NCI-H2107 treated with DMSO at 0.1 percent for 48 hours (cell line): ENCODE results near the gene DCLK1.

Experiments
- DNase-seq: peaks from one replicate; lab custom pipeline; 2025; ENCODE audit not compliant: unreplicated experiment; lab: John Stamatoyannopoulos, UW

DCLK1 gene

DNA sequence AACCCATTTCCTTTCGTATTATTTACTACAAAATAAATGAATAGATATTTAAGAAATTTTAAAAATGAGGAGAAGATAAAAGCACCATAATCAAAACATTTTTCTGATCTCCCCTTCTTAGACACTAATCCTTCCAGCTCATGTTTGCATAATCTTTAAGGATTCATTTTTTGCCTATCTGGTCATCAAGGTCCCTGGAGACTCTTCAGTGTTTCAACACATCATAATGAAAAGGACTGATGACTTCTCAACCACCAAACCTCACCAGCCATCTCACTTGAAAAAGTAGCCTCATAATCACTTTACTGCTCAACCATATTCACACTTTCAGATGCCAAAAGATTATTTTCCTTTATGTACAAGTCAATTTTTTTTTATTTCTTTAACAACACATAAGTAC, 80.1 kb downstream of the DCLK1 start:
- DNase-seq, result no peak

DNA sequence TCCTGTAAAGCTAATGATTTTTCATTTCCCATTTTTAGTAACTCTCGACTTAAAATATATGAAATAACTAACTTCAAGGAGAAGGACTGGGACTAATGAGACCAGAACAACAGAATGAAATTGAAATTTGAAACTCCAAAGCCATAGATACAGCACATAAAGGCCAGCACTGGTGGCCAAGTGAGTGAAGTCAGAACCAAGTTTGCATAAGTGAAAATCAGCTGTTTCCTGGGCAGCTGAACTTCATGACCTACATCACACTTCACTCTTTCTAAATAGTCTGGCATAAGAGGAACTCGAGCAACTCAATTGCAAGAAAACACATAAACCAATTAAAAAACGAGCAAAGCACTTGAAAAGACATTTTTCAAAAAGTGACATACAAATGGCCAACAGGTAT, 84.5 kb downstream of the DCLK1 start:
- DNase-seq, result no peak

DNA sequence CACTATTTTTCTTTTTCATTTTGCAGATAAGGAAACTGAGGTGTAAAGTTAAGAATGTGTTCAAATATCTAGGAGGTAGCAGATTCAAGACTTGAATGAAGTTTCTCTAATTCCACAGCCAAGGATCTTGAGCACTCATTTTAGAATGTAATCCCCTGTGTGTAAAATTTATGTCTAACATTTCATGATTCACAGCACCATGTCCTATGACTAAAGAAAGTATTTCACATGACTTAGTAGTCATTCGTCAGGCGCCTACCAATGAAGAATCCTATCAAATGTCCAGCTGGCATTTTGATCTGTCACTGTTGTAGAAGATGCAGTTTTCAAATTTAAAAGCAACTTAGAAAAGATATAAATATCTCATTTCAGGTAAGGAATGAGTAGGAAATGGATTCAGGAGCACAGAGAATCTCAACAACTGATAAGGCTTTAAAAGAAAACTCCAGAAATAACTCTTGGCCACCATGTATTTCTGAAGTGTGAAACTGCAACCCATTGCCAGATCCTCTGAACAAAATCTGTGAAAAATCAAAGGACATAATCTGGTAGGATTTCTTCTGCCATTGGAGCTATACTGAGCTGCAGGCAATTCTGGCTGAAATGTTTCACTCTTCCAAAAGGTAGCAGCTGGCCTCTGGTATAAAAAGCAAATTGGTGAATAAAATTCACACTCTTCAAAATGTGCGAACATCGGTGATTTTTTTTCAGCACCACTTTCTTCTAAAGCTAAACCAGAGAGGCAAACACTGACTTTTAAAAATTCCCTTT, 92.2 kb downstream of the DCLK1 start:
- no peak for DNase-seq

DNA sequence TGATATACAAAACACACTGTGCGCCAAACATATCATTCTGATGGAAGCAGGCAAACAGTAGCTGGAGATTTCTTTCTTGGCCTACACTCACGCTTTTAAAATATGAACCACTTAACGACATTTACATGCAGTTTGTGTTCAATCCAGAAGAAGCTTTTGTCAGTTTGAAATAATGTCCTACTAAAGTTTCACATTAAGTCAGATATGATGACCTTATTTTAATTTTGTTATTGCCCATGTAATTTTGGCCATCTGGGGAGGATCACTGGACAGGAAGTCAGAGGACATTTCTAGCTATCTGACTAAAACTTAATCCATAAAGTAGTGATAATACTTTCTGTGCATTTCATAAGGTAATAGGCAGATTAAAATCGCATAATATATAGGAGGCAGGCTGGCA, 98.1 kb downstream of the DCLK1 start:
- no peak for DNase-seq

DNA sequence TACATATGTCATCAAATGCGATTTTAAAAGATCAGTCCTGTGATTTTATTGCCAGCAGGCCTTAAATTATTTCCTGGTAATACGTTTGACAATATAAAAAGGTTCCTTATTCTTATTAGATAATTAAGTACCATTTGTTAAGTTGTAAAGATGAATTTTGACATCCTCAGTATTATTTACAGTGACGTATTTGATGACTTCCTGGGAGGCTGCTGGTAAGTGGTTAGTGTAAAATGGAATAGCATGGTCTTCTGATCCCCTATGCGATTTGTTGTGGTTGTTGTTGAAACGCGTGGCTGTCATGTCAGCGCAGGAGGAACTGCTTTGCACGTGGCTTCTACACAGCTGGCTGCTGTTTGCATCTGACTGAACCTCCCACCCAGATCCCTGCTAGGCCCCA, 99.7 kb downstream of the DCLK1 start:
- DNase-seq, result no peak

DNA sequence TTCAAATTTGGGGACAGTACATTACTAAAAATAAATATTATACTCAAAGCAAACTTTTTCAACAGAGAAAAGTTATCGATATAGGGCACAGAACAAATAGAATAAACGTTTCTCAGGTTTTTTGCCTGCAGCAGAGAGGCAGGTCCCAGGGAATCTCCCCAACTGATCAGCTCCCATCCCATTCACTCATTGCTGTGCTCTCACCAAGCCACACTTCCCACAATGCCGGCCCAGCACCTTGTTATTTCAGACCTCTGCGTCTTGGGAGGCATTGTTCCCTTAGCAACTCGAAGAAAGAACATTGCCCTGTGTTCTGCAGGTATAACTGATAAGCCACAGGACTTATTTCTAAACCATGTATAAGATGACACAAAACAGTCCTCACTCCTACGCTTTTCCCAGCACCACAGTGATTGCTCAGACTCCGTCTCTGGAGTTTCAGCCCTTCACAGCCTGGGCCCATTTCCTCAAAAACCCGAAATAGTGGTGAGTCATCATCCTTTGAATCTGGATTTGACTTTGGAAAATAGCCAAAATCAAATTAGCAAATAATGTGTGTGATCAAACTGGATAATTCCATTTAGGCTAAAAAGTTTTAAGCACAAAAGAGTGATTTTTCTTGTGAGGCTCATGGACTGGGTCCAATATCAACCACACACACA, 100.4 kb downstream of the DCLK1 start:
- DNase-seq, result no peak

DNA sequence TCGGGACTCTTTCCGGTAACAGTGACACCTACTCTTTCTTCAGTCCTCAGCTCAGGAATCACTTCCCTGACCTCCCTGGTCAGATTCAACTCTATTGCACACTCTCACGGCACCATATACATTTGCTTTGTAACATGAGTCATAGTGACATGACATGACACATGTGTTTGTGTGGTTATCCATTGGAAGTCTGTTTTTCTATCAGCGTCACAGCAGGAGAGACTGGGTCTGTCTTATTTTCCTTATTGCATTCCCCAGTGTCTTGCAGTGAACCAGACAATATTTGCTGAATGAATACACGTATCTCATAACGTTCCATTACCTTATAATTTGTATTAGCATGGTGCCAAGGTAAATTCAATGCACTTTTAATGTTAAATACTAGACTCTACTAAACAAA, 102.0 kb downstream of the DCLK1 start:
- no peak for DNase-seq

DNA sequence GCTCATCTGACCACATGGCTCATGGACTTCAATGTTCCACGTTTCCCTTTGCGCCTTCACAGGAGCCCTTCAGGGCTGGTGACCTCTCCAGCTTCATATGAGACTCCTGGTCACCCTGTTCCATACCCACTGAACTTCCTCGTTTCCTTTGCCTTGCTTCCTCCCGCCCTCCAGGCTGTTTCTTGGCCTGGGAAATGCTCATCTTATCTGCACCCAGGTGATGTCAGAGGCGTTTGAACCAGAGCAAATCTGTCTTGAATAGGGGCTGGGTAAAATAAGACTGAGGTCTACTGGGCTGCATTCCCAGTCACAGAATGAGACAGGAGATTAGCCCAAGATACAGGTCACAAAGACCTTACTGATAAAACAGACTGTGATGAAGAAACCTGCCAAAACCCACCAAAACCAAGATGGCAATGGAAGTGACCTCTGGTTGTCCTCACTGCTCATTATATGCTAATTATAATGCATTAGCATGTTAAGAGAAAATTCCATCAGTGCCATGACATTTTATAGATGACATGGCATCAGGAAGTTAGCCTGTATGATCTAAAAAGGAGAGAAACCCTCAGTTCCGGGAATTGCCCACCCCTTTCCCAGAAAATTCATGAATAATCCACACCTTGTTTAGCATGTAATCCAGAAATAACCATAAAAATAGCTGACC, 102.7 kb downstream of the DCLK1 start:
- no peak for DNase-seq

DNA sequence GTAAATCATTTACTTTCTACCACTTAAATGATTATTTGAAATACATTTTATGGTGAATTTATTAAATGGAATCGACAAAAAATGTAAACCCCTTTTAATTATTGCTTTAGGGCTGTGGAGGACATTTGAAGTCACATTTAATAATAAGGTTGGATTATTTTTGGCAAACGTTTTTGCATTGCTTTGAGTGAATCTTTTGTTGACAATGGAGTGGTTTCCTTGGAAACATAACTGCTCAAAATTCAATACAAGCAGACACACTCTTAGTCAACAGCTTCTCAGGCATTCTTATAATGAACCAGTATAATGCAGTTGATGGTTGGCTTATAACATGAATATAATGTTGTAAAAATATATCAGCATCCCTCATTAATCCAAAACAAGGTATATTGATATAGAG, 104.7 kb downstream of the DCLK1 start:
- DNase-seq, result no peak

DNA sequence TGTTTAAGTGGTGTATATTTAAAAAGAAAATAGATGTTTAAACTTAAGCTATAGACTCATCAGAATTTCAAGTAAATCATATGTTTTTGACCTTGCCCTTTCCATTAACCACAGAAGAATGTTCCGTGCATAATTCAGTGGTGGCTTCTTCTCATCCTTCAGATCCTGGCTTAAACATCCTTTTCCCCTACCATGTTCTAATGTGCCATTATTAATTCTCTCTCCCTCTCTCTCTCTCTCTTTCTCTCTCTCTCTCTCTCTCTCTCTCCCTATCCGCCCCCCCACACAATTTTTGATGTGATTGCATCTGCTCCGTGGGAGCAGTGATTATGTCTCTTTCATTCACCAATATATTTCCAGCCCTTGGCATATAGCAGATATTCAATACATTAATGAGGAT, 116.4 kb downstream of the DCLK1 start:
- no peak for DNase-seq

DNA sequence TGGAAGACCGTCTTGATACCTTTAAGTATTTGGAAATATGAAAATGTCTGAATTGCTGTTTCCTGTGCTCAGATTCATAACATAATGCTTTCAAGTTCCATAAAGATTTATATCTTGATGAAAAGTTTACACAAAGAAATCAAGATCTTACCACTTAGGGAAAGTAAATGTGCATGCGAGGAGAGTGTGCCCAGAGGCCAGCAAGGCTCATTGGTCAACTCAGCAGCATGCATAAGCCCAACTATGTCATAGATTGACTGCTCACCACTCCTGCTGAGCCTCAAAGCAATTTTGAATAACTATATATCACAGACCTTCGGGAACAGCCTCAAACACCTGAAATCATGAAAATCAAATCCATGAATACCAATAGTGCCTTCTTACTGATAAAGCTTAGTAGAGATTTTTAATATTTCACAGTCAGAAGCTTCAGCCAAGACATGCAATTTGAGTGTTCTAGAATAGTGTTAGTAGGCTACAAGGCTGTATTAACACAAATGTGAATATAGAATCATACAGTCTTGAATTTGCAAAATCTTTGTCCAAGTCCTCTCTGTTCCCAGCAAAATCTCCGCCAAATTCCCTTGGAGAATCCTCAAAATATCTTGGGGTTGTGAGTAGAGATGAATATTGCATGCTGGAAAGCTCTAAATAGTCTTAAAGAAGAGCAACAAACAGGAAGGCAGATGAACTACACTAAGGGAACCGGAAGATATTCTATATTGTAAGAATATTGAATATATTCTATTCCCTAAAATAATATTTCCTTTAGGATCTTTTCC, 124.1 kb downstream of the DCLK1 start:
- DNase-seq, result no peak

DNA sequence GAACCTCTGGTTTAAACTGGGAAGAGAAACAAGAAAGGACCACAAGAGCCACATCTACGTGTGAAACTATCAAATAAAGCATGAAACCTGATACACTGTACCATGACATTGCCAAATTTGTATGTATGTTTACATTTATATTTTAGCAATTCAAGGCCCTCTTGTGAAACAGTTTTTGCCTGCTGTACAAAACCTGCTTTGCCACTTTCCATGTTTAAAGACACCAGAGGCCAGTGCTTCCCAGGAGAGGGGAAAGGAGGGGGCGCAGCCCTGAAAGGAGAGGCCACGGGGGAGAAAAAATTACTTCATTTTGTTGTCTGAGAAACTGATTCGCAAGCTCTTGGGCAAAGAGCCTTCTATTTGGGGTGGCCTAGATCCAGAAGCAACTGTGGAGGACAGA, 124.8 kb downstream of the DCLK1 start:
- DNase-seq, result no peak

DNA sequence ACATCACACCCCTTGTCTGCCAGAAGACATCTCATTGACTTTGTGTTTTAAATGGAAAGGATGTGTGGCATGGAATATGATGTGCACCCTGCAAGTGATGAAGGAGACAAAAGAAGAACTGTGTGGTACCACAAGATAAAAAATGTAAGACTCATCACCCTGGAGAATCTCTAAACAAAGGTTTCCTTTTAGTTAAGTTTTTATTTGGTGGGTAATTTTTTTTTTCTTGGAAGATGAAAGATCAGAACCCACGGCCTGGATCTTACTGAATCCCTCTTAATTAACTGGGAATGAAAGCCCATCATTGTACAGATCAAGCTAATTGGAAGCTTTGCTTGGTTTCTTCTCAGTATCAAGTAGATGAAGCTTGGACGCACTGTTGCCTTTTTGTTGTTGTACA, 129.6 kb downstream of the DCLK1 start:
- DNase-seq, result no peak

DNA sequence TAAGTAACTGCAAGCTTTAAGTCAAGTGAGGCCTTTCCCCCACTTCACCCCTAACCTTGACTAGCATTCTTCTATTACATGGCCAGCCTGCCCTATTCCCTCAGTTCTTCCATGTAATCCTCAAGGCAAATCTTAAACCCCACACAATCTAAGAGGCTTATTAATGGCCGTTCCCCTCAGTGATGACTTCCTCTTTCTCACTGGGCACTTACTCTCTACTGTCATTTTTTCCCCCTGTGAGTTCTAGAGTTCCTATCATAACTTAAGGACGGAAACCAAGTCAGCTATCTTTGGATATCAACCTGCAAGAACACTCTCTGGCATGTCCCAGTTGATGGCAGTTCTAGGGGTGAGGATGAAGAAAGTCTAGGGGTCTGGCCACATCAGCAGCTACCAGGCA, 131.2 kb downstream of the DCLK1 start:
- DNase-seq, result no peak

DNA sequence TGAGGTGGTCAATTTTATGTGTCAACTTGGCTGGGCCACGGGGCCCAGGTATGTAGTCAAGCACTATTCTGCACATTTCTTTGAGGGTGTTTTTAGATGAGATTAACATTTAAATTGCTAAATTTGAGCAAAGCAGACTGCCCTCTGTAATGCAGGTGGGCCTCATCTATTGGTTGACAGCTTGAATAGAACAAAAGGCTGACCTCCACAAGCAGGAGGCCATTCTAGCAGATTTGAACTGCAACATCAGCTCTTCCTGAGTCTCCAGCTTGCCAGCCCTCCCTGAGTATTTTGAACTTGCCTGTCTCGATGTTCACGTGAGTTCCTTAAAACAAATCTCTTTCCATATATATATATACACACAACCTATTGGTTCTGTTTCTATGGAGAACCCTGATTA, 134.8 kb downstream of the DCLK1 start:
- DNase-seq, result no peak

DNA sequence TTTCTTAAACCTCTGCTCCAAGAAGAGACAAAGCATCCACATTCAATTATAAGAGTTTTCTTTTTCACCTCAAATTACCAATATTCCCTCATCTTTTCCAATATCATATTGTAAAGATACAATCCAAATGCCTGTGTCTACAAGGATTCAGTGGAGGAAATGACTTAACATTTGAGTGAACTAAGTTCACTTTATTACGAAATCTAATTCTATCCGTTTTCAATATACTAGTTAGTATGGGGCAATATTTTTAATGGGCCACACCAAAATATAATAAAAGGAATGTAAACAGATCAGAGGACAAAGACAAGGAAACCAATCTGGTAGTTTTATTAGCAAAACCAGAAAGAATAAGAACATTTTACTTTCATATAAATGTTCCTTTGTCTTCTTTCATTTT, 136.0 kb downstream of the DCLK1 start:
- no peak for DNase-seq

DNA sequence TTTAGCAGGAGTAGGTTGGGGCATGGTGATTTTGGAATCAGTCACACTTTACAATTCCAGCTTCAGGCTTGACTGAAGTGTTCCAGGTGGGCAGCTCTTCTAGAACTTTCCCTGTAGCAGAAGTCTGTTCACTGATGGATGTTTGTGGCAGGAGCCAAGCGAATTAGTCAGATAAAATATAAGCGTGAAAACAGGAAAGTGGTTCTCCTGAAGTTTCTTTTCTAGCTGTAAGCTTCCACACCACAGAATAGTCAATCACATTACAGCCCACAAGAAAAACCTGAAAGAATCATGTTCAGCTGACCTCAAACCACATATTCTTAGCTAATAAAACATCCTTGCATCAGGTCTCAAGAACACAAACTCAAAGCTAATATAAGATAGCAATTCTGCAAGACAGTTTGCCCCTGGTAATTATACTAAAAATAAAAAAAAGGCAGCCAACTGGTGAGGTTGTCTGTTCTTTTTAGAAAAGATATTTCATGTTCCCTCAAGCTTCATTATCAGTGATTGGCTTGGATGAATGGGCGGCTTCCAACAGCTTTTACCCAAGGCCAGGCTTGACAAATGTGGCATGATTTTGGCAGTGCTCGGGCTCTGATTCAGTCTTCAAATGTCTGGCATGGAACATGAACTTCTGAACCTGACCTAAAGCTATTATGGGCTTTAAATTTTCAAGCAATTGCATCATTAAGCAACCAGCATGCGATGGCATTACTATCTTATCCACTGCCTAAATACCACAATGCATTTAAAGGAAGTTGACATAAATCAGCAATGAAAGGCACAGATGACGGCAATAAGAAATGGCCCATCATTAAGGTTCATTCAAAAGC, 136.8 kb downstream of the DCLK1 start:
- no peak for DNase-seq

DNA sequence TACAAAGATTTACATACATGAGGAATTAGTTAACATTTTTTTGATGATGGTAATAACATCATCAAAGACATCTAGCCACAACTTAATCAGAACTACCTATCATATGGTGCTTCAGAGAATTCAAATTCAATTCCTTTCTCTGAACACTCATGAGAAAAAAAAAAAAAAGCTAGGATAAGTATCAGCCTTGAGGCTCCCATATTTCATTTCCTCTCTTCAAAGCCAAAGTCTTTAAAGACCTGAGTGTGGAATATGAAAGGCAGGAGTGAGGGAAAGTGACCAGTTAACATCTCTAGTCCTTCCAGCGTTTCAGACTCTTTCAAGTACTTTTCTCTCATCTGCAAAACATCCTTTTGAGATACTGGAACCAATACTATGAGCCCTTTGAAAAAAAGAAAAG, 137.5 kb downstream of the DCLK1 start:
- DNase-seq, result no peak

DNA sequence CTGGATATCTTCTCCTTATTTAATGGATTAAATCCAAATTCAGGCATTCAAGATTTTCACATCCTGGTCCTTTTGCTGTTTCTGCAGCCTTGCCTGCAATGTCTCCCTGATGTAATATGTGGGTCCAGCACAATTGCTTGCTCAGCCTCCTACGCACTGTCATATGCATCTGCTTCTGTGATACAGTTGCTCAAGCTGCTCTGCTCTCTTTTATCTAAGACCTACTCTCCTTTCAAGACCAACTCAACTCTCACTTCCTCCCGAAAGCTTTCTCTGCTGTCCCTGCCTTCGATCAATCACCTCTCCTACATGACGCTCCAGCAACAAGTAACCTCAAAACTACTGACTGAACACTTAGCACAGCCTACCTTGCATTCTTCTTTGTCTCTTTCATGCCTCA, 138.2 kb downstream of the DCLK1 start:
- DNase-seq, result no peak

DNA sequence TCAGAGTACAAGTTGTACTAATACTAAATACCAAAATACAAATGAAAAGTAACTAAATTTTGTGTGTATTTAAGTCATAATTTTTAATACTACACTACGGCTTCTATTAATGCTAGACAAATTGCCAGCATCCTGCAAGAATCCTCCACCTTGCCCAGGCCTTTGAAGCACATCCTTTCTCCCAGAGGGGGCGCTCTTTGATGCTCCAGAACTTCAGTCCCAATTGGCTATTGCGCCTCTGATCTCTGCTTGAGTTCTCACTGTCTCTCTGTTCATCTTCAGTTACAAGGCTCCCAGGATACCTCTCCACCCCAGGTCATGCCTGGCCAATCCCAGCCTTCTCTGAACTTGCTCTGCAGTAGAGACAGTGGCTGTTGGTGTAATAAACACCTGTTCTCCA, 141.0 kb downstream of the DCLK1 start:
- no peak for DNase-seq

DNA sequence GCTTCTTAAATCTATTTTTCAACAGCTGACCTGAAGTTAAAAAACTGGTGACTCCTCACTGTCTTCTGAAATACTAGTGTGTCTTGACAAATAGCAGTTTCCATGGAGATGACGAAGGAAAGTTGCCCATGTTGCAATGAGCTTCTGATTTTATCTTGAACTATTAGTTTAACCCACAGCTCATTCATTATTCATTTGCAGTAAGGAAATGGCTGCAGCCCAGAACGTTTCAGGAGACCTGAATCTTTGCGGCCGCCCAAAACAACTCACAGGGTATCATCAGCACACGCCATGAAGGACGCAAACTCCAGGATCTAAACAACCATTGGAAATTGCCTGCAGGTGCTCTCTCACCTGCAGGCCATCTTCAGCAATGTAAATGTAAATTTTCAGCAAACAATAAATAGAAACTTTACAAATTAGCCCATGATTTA, 142.5 kb downstream of the DCLK1 start:
- DNase-seq, result no peak
